GM12878 (cell line): Measurements from ENCODE around the gene FBF1. TPM values are rescaled to one million over a fixed set of nuclear protein-coding genes. Genes with fewer than 3 reads are reported as not detected.

Source experiments
- ATAC-seq: fragments of 200-7000 bp; cut with Tn5 transposase; 3 replicates; pipeline ENCODE4 v1.9.1; 2020; ENCODE audit warnings: mild to moderate bottlenecking, moderate library complexity
- BruUV-seq: library from RNA; stranded (reverse); fragments of 400-500 nt; replicated peaks from 2 replicates; lab custom pipeline; 2021; lab: Mats Ljungman, UMichigan
- CTCF ChIA-PET: fragments of 300-600 bp; sonication (Branson Sonifier 250); formaldehyde crosslinking; extraction: SDS; loops from one replicate; lab custom pipeline; 2021; ENCODE audit warnings: inconsistent platforms; lab: Yijun Ruan, JAX
- POLR2A ChIA-PET: fragments of 350-600 bp; formaldehyde crosslinking; extraction: SDS; loops from one replicate; lab custom pipeline; 2021; ENCODE audit warnings: inconsistent platforms; lab: Charles Lee
- RAD21 ChIA-PET: fragments of 300-600 bp; sonication (Branson Sonifier 250); formaldehyde crosslinking; loops from one replicate; lab custom pipeline; 2023; ENCODE audit warnings: antibody characterized with exemption; ENCODE audit not compliant: unreplicated experiment; lab: Charles Lee
- SMC1A ChIA-PET: fragments of 300-600 bp; sonication (Branson Sonifier 250); formaldehyde crosslinking; loops from one replicate; lab custom pipeline; 2023; ENCODE audit not compliant: unreplicated experiment, uncharacterized antibody; lab: Charles Lee
- DNase-seq: peaks from one replicate; pipeline ENCODE4 v3.0.0-alpha.2; 2011; ENCODE audit warnings: low read depth, low spot score
- FAIRE-seq: peaks from 3 replicates; lab custom pipeline; 2011; peaks lifted over from hg19 to GRCh38; lab: Jason Lieb, UNC
- H2AFZ ChIP-seq: 2 replicates; pipeline ENCODE4 v1.6.0; 2011; ENCODE audit warnings: low read depth, low read length, control low read depth; ENCODE audit not compliant: control insufficient read depth
- H3K27ac ChIP-seq: 2 replicates; pipeline ENCODE4 v1.5.1; 2011; ENCODE audit warnings: control low read depth; ENCODE audit not compliant: control insufficient read depth, insufficient read depth
- H3K27me3 ChIP-seq, 2 experiments: replicated peaks in 1 of 2; 2 replicates each; pipeline versions ENCODE4 v1.6.0 to v1.6.1; 2011; ENCODE audit warnings: low read length in 1 of 2; ENCODE audit not compliant: control insufficient read depth in 2 of 2, insufficient read depth in 2 of 2
- H3K36me3 ChIP-seq, 2 experiments: 2 replicates each; pipeline ENCODE4 v1.5.1; 2011; ENCODE audit warnings: low read length in 1 of 2; ENCODE audit not compliant: control insufficient read depth in 2 of 2, insufficient read depth in 2 of 2
- H3K4me1 ChIP-seq: 2 replicates; pipeline ENCODE4 v1.6.1; 2011; ENCODE audit warnings: mild to moderate bottlenecking, low read length, moderate library complexity, mixed read lengths; ENCODE audit not compliant: control insufficient read depth, insufficient read depth
- H3K4me2 ChIP-seq: 2 replicates; pipeline ENCODE4 v1.6.0; 2011; ENCODE audit warnings: control low read depth; ENCODE audit not compliant: control insufficient read depth, insufficient read depth
- H3K4me3 ChIP-seq: fragments of 200-600 bp; sonication (generic); 2 replicates; pipeline ENCODE4 v1.5.1; 2016
- H3K79me2 ChIP-seq: 2 replicates; pipeline ENCODE4 v1.6.0; 2011; ENCODE audit warnings: low read length; ENCODE audit not compliant: control insufficient read depth, insufficient read depth
- H3K9ac ChIP-seq: 2 replicates; pipeline ENCODE4 v1.8.0; 2011; ENCODE audit warnings: low read length, control low read depth, mixed read lengths; ENCODE audit not compliant: control insufficient read depth, insufficient read depth
- H3K9me3 ChIP-seq: replicated peaks from 3 replicates; pipeline ENCODE4 v1.5.1; 2011; ENCODE audit warnings: mild to moderate bottlenecking, low read length; ENCODE audit not compliant: control insufficient read depth, insufficient read depth
- H4K20me1 ChIP-seq: 2 replicates; pipeline ENCODE4 v1.6.0; 2011; ENCODE audit not compliant: control insufficient read depth, insufficient read depth
- GABPA ChIP-seq: IDR thresholded peaks from 2 replicates; pipeline ENCODE4 v1.6.1; 2014; ENCODE audit warnings: antibody characterized with exemption, low read depth, mild to moderate bottlenecking, inconsistent platforms
- HDAC6 ChIP-seq: fragments of 200-600 bp; sonication (generic); IDR thresholded peaks from one replicate; pipeline ENCODE4 v1.8.0; 2017; ENCODE audit warnings: antibody characterized with exemption; ENCODE audit not compliant: unreplicated experiment
- SKIL ChIP-seq: fragments of 450-650 bp; IDR thresholded peaks from 2 replicates; pipeline ENCODE4 v1.6.1; 2017; ENCODE audit warnings: mild to moderate bottlenecking, low read depth, inconsistent platforms; ENCODE audit not compliant: poor library complexity, severe bottlenecking
- YBX1 ChIP-seq: fragments of 450-650 bp; IDR thresholded peaks from 2 replicates; pipeline ENCODE4 v1.6.1; 2016; ENCODE audit warnings: antibody characterized with exemption
- WGBS: methylation state at CpG from one replicate; pipeline ENCODE4 v1.1.6; 2016; ENCODE audit warnings: low lambda C conversion rate; ENCODE audit not compliant: insufficient replicate concordance, insufficient coverage; ENCODE audit errors: missing lambda C conversion rate; 5-methylcytosine and 5-hydroxymethylcytosine counted together
- in situ Hi-C: fragments of 300-500 bp; cut with MboI; formaldehyde crosslinking; loops from 9 replicates; pipeline ENCODE4 v1.14.3; 2018; ENCODE audit warnings: mixed read lengths
- intact Hi-C: fragments of 100-400 bp; cut with micrococcal nuclease; formaldehyde crosslinking; loops from one replicate; pipeline ENCODE4 v1.14.2; 2022; ENCODE audit not compliant: unreplicated experiment
- polyA plus RNA-seq, 11 experiments: library from polyadenylated mRNA; depleted of rRNA in 4 of 11; unstranded in 6 of 11; stranded (reverse) in 5 of 11; fragments of >200 nt; fragmentation: Nextera tagmentation in 4 of 11; fragmentation: Illumina TruSeq in 1 of 11; extraction: Ambion mirVana in 4 of 11; extraction: Trizol in 1 of 11; gene quantifications; 1 replicate in 1 of 11; 2 replicates in 10 of 11; pipeline versions ENCODE4 v1.2.1 to v1.2.3, GENCODE V29; 2011 to 2016; ENCODE audit warnings: inconsistent platforms in 2 of 11, missing spikeins in 2 of 11, low read depth in 1 of 11
- total RNA-seq, 4 experiments: library from RNA; depleted of rRNA in 3 of 4; stranded (reverse); fragments of >200 nt in 3 of 4; fragmentation: Illumina TruSeq in 1 of 4; extraction: Trizol in 1 of 4; gene quantifications; 2 replicates each; pipeline versions ENCODE4 v1.2.1 to v1.2.3, GENCODE V29; 2013 to 2021
- TF ChIP-seq, protein P1 (sequence below): IDR thresholded peaks from 2 replicates; pipeline ENCODE4 v1.6.1; 2012; ENCODE audit warnings: low read depth, low read length, improper control_type of control experiment
- TF ChIP-seq, protein P2 (sequence below): fragments of 450-650 bp; IDR thresholded peaks from 2 replicates; pipeline ENCODE4 v1.6.1; 2016; ENCODE audit warnings: mild to moderate bottlenecking, moderate library complexity, borderline replicate concordance
- TF ChIP-seq, protein P3 (sequence below), 3 experiments: IDR thresholded peaks in 2 of 3; conservative IDR thresholded peaks in 1 of 3; 2 replicates each; pipeline ENCODE4 v1.5.1; 2011; ENCODE audit warnings: low read depth in 3 of 3, low read length in 3 of 3, mild to moderate bottlenecking in 3 of 3, control low read depth in 2 of 3, moderate library complexity in 2 of 3, inconsistent platforms in 1 of 3, mixed read lengths in 1 of 3; ENCODE audit not compliant: control insufficient read depth in 2 of 3, insufficient read depth in 1 of 3; ENCODE audit errors: extremely low read depth in 1 of 3

Gene FBF1
- total and polyA plus RNA-seq, 10 of the 15 experiments (the other 5 are each of a cell fraction or from before 2014, with no cell fraction given), result 0.29 to 15.0 (median 7.0) TPM

- TF ChIP-seq, protein P1, sequence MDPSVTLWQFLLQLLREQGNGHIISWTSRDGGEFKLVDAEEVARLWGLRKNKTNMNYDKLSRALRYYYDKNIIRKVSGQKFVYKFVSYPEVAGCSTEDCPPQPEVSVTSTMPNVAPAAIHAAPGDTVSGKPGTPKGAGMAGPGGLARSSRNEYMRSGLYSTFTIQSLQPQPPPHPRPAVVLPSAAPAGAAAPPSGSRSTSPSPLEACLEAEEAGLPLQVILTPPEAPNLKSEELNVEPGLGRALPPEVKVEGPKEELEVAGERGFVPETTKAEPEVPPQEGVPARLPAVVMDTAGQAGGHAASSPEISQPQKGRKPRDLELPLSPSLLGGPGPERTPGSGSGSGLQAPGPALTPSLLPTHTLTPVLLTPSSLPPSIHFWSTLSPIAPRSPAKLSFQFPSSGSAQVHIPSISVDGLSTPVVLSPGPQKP, result no peak
- no peak for TF ChIP-seq GABPA
- no peak for TF ChIP-seq HDAC6
Measured at GRCh38 chr17:75873587-75874322, 67.1 kb downstream of the FBF1 start (continued).

GRCh38 chr17:75872434-75873351 lies 68.1 kb downstream of the FBF1 start:
- Histone ChIP-seq H3K4me1 (peaks cover 20% of the 10 kb centered on the region), H3K79me2 (no peaks in the 10 kb centered on the region), H3K36me3 (no peaks in the 10 kb centered on the region), H3K4me2 (no peak overlapping the region), H3K27ac (no peak overlapping the region), H3K4me3 (no peak overlapping the region), H4K20me1 (no peaks in the 10 kb centered on the region), H3K27me3 (no peaks in the 10 kb centered on the region), H3K9ac (no peak overlapping the region), H2AFZ (no peak overlapping the region), H3K9me3 (no peaks in the 10 kb centered on the region)
- ChIA-PET POLR2A (no interaction called here), RAD21 (interaction anchor here (1.2 kb wide), 1 partner anchor 1498 kb away, joined by 3 read pairs; no protein-coding TSS in a partner anchor), CTCF (interaction anchor here (1.0 to 1.9 kb wide), 5 partner anchors 11 to 28 kb away, joined by 3 to 10 read pairs (median 4); partner anchors contain the start of genes TRIM65, UNC13D and WBP2), SMC1A (interaction anchor here (1.1 to 1.8 kb wide), 2 partner anchors 12 to 14 kb away, joined by 4 to 5 read pairs; no protein-coding TSS in a partner anchor)
- FAIRE-seq (no peak), ATAC-seq (no peak), DNase-seq (no peak)
- WGBS, result 44% methylated on average over 13 of the region's 13 CpGs
- no TSS peak for BruUV-seq
- intact Hi-C loops (no loop called here), in situ Hi-C loops (no loop called here)
- TF ChIP-seq, protein P2, sequence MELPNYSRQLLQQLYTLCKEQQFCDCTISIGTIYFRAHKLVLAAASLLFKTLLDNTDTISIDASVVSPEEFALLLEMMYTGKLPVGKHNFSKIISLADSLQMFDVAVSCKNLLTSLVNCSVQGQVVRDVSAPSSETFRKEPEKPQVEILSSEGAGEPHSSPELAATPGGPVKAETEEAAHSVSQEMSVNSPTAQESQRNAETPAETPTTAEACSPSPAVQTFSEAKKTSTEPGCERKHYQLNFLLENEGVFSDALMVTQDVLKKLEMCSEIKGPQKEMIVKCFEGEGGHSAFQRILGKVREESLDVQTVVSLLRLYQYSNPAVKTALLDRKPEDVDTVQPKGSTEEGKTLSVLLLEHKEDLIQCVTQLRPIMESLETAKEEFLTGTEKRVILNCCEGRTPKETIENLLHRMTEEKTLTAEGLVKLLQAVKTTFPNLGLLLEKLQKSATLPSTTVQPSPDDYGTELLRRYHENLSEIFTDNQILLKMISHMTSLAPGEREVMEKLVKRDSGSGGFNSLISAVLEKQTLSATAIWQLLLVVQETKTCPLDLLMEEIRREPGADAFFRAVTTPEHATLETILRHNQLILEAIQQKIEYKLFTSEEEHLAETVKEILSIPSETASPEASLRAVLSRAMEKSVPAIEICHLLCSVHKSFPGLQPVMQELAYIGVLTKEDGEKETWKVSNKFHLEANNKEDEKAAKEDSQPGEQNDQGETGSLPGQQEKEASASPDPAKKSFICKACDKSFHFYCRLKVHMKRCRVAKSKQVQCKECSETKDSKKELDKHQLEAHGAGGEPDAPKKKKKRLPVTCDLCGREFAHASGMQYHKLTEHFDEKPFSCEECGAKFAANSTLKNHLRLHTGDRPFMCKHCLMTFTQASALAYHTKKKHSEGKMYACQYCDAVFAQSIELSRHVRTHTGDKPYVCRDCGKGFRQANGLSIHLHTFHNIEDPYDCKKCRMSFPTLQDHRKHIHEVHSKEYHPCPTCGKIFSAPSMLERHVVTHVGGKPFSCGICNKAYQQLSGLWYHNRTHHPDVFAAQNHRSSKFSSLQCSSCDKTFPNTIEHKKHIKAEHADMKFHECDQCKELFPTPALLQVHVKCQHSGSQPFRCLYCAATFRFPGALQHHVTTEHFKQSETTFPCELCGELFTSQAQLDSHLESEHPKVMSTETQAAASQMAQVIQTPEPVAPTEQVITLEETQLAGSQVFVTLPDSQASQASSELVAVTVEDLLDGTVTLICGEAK, result no peak
- TF ChIP-seq YBX1 (no peak), SKIL (no peak)
- TF ChIP-seq, protein P3, sequence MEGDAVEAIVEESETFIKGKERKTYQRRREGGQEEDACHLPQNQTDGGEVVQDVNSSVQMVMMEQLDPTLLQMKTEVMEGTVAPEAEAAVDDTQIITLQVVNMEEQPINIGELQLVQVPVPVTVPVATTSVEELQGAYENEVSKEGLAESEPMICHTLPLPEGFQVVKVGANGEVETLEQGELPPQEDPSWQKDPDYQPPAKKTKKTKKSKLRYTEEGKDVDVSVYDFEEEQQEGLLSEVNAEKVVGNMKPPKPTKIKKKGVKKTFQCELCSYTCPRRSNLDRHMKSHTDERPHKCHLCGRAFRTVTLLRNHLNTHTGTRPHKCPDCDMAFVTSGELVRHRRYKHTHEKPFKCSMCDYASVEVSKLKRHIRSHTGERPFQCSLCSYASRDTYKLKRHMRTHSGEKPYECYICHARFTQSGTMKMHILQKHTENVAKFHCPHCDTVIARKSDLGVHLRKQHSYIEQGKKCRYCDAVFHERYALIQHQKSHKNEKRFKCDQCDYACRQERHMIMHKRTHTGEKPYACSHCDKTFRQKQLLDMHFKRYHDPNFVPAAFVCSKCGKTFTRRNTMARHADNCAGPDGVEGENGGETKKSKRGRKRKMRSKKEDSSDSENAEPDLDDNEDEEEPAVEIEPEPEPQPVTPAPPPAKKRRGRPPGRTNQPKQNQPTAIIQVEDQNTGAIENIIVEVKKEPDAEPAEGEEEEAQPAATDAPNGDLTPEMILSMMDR (IDR thresholded peaks at IDR 0.05 in 2 of 3, conservative IDR thresholded peaks at IDR 0.05 in 1 of 3; ENCODE audit: control insufficient read depth in 2 of 3, extremely low read depth in 1 of 3, insufficient read depth in 1 of 3, low read depth in 3 of 3, low read length in 3 of 3), result no peak
